Parathyroid adenoma (tissue), 2 donors: ENCODE measurements around the gene PSEN2.
"Not testable (repeated sequence)": the region's sequence is repeated elsewhere in the genome, so short reads cannot be mapped to it uniquely, and the experiment has no call there.

Source experiments
- H2AFZ ChIP-seq: fragments of 300-600 bp; sonication (generic); one replicate; pipeline ENCODE4 v1.7.0; 2017; ENCODE audit warnings: antibody characterized with exemption, mild to moderate bottlenecking
- H3K27ac ChIP-seq: fragments of 300-600 bp; sonication (generic); one replicate; pipeline ENCODE4 v1.7.0; 2017
- H3K27me3 ChIP-seq: fragments of 300-600 bp; sonication (generic); one replicate; pipeline ENCODE4 v1.7.0; 2017; ENCODE audit warnings: low read length; ENCODE audit not compliant: control insufficient read depth, insufficient read depth
- H3K36me3 ChIP-seq: fragments of 300-600 bp; sonication (generic); one replicate; pipeline ENCODE4 v1.7.0; 2017; ENCODE audit warnings: low read length; ENCODE audit not compliant: control insufficient read depth, insufficient read depth
- H3K4me1 ChIP-seq: fragments of 300-600 bp; sonication (generic); one replicate; pipeline ENCODE4 v1.7.0; 2017; ENCODE audit warnings: control low read depth
- H3K4me2 ChIP-seq: fragments of 300-600 bp; sonication (generic); one replicate; pipeline ENCODE4 v1.7.0; 2017; ENCODE audit warnings: low read length
- H3K4me3 ChIP-seq: fragments of 300-600 bp; sonication (generic); one replicate; pipeline ENCODE4 v1.7.0; 2017; ENCODE audit warnings: low read depth, low read length
- H3K79me2 ChIP-seq: fragments of 300-600 bp; sonication (generic); one replicate; pipeline ENCODE4 v1.7.0; 2017; ENCODE audit warnings: control low read depth
- H3K9ac ChIP-seq: fragments of 300-600 bp; sonication (generic); one replicate; pipeline ENCODE4 v1.7.0; 2017; ENCODE audit warnings: mild to moderate bottlenecking
- H3K9me3 ChIP-seq: fragments of 300-600 bp; sonication (generic); one replicate; pipeline ENCODE4 v1.7.0; 2017; ENCODE audit warnings: low read length; ENCODE audit not compliant: control insufficient read depth
- CTCF ChIP-seq: fragments of 300-600 bp; sonication (generic); IDR thresholded peaks from one replicate; pipeline ENCODE4 v1.7.0; 2017; ENCODE audit warnings: antibody characterized with exemption, mild to moderate bottlenecking
- donor health status: primary hyperparathyroidism.

Gene PSEN2

DNA sequence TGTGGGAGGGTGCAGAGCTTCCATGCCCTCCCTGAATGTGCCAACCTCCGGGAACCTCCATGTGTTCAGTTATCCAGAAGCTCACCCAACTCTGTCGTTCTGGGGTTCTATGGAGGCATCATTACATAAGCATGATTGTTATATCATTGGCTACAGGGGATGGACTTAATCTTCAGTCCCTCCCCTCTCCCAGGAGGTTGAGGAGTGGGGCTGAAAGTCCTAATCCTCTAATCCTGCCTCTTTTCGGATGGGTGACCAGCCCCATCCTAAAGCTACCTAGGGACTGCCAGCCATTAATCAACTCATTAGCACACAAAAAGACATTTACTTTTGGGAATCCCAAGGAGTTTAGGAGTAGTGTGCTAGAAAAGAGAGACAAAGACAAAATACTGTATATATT, 32.0 kb upstream of the PSEN2 start:
- no peak for TF ChIP-seq CTCF
- Histone ChIP-seq H3K27ac (no peak overlapping the region), H3K4me3 (no peak overlapping the region), H2AFZ (no peak overlapping the region), H3K4me1 (no peaks in the 10 kb centered on the region), H3K79me2 (no peaks in the 10 kb centered on the region), H3K9me3 (no peaks in the 10 kb centered on the region), H3K9ac (no peak overlapping the region), H3K4me2 (no peak overlapping the region), H3K36me3 (no peaks in the 10 kb centered on the region), H3K27me3 (no peaks in the 10 kb centered on the region)

DNA sequence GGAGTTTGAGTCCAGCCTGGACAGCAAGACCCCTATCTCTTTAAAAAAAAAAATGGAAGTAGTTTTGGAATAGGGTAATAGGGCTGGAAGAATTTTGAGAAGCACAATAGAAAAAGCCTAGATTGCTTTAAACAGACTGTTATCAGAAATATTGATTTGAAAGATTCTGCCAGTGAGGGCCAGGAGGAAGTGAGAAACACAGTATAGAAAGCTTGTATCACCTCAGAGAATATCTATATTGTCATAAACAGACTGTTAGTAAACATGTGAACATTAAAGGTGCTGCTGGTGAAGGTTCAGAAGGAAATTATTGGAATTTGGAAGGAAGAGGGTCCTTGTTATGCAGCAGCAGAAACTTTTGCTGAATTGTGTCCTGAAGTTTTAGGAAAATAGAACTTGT, 24.8 kb upstream of the PSEN2 start:
- no peaks in the 10 kb centered on the region for H3K36me3 ChIP-seq
- no peak overlapping the region for H3K4me2 ChIP-seq
- no peak overlapping the region for H3K9ac ChIP-seq
- no peaks in the 10 kb centered on the region for H3K4me1 ChIP-seq
- H2AFZ ChIP-seq, result no peak overlapping the region
- no peak for TF ChIP-seq CTCF
- no peaks in the 10 kb centered on the region for H3K9me3 ChIP-seq
- no peak overlapping the region for H3K27ac ChIP-seq
- no peaks in the 10 kb centered on the region for H3K79me2 ChIP-seq
- H3K4me3 ChIP-seq, result no peak overlapping the region
- no peaks in the 10 kb centered on the region for H3K27me3 ChIP-seq

- no peaks in the 10 kb centered on the region for H3K36me3 ChIP-seq
- no peaks in the 10 kb centered on the region for H3K4me1 ChIP-seq
- no peaks in the 10 kb centered on the region for H3K9me3 ChIP-seq
- no peak overlapping the region for H3K9ac ChIP-seq
- H3K27ac ChIP-seq, result no peak overlapping the region
- H3K79me2 ChIP-seq, result no peaks in the 10 kb centered on the region
- H3K4me2 ChIP-seq, result no peak overlapping the region
- H3K27me3 ChIP-seq, result no peaks in the 10 kb centered on the region
- TF ChIP-seq CTCF, result no peak
- no peak overlapping the region for H3K4me3 ChIP-seq
- H2AFZ ChIP-seq, result no peak overlapping the region
Measured at GRCh38 chr1:226846786-226847185, 23.6 kb upstream of the PSEN2 start.

DNA sequence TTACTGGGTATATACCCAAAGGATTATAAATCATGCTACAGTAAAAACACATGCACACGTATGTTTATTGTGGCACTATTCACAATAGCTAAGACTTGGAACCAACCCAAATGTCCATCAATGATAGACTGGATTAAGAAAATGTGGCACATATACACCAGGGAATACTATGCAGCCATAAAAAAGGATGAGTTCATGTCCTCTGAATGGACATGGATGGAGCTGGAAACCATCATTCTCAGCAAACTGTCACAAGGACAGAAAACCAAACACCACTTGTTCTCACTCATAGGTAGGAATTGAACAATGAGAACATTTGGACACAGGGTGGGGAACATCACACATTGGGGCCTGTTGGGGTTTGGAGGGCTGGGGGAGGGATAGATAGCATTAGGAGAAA, 15.9 kb upstream of the PSEN2 start:
- H2AFZ ChIP-seq, H3K36me3 ChIP-seq: not testable (repeated sequence)

DNA sequence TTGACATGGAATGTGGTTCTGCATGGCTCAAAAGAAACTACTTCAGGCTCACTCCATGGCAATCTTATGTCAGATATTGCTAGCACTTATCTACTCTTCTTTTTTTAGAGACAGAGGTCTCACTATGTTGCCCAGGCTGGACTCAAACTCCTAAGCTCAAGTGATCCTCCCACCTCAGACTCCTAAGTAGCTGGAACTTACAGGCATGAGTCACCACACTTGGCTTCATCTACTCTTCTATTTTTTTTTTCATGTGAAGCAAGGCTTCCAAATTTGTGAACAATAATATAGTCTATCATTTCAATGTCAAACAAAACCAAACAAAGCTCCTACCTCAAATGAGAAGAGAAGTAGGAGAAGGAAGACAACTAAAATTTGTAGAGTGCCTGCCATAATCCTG, 7.5 kb upstream of the PSEN2 start:
- no peak for TF ChIP-seq CTCF
- no peaks in the 10 kb centered on the region for H3K4me1 ChIP-seq
- H2AFZ ChIP-seq, result no peak overlapping the region
- H3K27ac ChIP-seq, result no peak overlapping the region
- no peak overlapping the region for H3K4me3 ChIP-seq
- H3K4me2 ChIP-seq, result no peak overlapping the region
- no peaks in the 10 kb centered on the region for H3K36me3 ChIP-seq
- H3K9ac ChIP-seq, result no peak overlapping the region
- H3K9me3 ChIP-seq, result no peaks in the 10 kb centered on the region
- no peaks in the 10 kb centered on the region for H3K79me2 ChIP-seq
- H3K27me3 ChIP-seq, result no peaks in the 10 kb centered on the region

More for the DNA sequence above, 15.9 kb upstream of the PSEN2 start:
- not testable (repeated sequence) for H3K27ac ChIP-seq, H3K4me1 ChIP-seq, H3K9ac ChIP-seq, H3K27me3 ChIP-seq, H3K79me2 ChIP-seq, H3K4me2 ChIP-seq, H3K4me3 ChIP-seq, H3K9me3 ChIP-seq
